Measurements from ENCODE around the gene MCC.

The MCC gene

GRCh38 chr5:113002423-113002822 is 485.8 kb downstream of the MCC start:
- H3K36me3 Mint-ChIP-seq (ENCODE audit: low read depth), result peaks cover 43% of the 10 kb centered on the region
- H3K27ac Mint-ChIP-seq, result no peak overlapping the region
- H3K27me3 Mint-ChIP-seq, result no peaks in the 10 kb centered on the region
- H3K4me1 Mint-ChIP-seq (ENCODE audit: low read depth), result peaks cover 13% of the 10 kb centered on the region
- no peaks in the 10 kb centered on the region for H3K9me3 Mint-ChIP-seq
- H3K4me3 Mint-ChIP-seq, result no peak overlapping the region

- H3K36me3 Mint-ChIP-seq (ENCODE audit: low read depth), result peaks cover 49% of the 10 kb centered on the region
- H3K9me3 Mint-ChIP-seq, result no peaks in the 10 kb centered on the region
- H3K27me3 Mint-ChIP-seq, result no peaks in the 10 kb centered on the region
- H3K4me1 Mint-ChIP-seq (ENCODE audit: low read depth), result peaks cover 24% of the 10 kb centered on the region
- no peak overlapping the region for H3K27ac Mint-ChIP-seq
- no peak overlapping the region for H3K4me3 Mint-ChIP-seq
Observed at GRCh38 chr5:113000466-113000865, 487.8 kb downstream of the MCC start.

- Mint-ChIP-seq H3K36me3 (ENCODE audit: low read depth) (peaks cover 43% of the 10 kb centered on the region), H3K4me1 (ENCODE audit: low read depth) (peaks cover 21% of the 10 kb centered on the region), H3K4me3 (no peak overlapping the region), H3K27ac (no peak overlapping the region), H3K27me3 (no peaks in the 10 kb centered on the region), H3K9me3 (no peaks in the 10 kb centered on the region)
Observed at GRCh38 chr5:112998296-112998695, 490.0 kb downstream of the MCC start.

- no peak overlapping the region for H3K4me3 Mint-ChIP-seq
- peaks cover 23% of the 10 kb centered on the region for H3K4me1 Mint-ChIP-seq (ENCODE audit: low read depth)
- no peaks in the 10 kb centered on the region for H3K27me3 Mint-ChIP-seq
- peaks cover 44% of the 10 kb centered on the region for H3K36me3 Mint-ChIP-seq (ENCODE audit: low read depth)
- H3K27ac Mint-ChIP-seq, result no peak overlapping the region
- no peaks in the 10 kb centered on the region for H3K9me3 Mint-ChIP-seq
Observed at GRCh38 chr5:112996830-112997374, 491.4 kb downstream of the MCC start.

GRCh38 chr5:112995764-112996618 is 492.3 kb downstream of the MCC start:
- peaks cover 28% of the 10 kb centered on the region for H3K4me1 Mint-ChIP-seq (ENCODE audit: low read depth)
- H3K36me3 Mint-ChIP-seq (ENCODE audit: low read depth), result peaks cover 44% of the 10 kb centered on the region
- no peaks in the 10 kb centered on the region for H3K27me3 Mint-ChIP-seq
- no peak overlapping the region for H3K4me3 Mint-ChIP-seq
- H3K27ac Mint-ChIP-seq, result no peak overlapping the region
- no peaks in the 10 kb centered on the region for H3K9me3 Mint-ChIP-seq

GRCh38 chr5:112986224-112986623 is 502.0 kb downstream of the MCC start:
- Mint-ChIP-seq H3K27me3 (no peaks in the 10 kb centered on the region), H3K9me3 (no peaks in the 10 kb centered on the region), H3K36me3 (ENCODE audit: low read depth) (peaks cover 52% of the 10 kb centered on the region), H3K27ac (no peak overlapping the region), H3K4me3 (no peak overlapping the region), H3K4me1 (ENCODE audit: low read depth) (peaks cover 53% of the 10 kb centered on the region)

GRCh38 chr5:112983363-112983762 is 504.9 kb downstream of the MCC start:
- Mint-ChIP-seq H3K27ac (no peak overlapping the region), H3K27me3 (no peaks in the 10 kb centered on the region), H3K9me3 (no peaks in the 10 kb centered on the region), H3K4me3 (no peak overlapping the region), H3K4me1 (ENCODE audit: low read depth) (peaks cover 57% of the 10 kb centered on the region), H3K36me3 (ENCODE audit: low read depth) (peaks cover 33% of the 10 kb centered on the region)

GRCh38 chr5:112979723-112980122 is 508.5 kb downstream of the MCC start:
- peaks cover 77% of the 10 kb centered on the region for H3K4me1 Mint-ChIP-seq (ENCODE audit: low read depth)

GRCh38 chr5:112978836-112979235 is 509.4 kb downstream of the MCC start:
- Mint-ChIP-seq H3K27me3 (no peaks in the 10 kb centered on the region), H3K27ac (no peak overlapping the region), H3K36me3 (ENCODE audit: low read depth) (peaks cover 30% of the 10 kb centered on the region), H3K4me3 (peak overlapping the region; percentile 98), H3K9me3 (no peaks in the 10 kb centered on the region), H3K4me1 (ENCODE audit: low read depth) (peaks cover 70% of the 10 kb centered on the region)

More at GRCh38 chr5:112979723-112980122, 508.5 kb downstream of the MCC start:
- peak overlapping the region; percentile 80 for H3K27ac Mint-ChIP-seq
- H3K27me3 Mint-ChIP-seq, result no peaks in the 10 kb centered on the region
- no peaks in the 10 kb centered on the region for H3K9me3 Mint-ChIP-seq
- H3K36me3 Mint-ChIP-seq (ENCODE audit: low read depth), result peaks cover 32% of the 10 kb centered on the region
- peak overlapping the region; percentile 78 for H3K4me3 Mint-ChIP-seq

- H3K27ac Mint-ChIP-seq, result peak overlapping the region; percentile 96
- H3K27me3 Mint-ChIP-seq, result no peaks in the 10 kb centered on the region
- peaks cover 57% of the 10 kb centered on the region for H3K4me1 Mint-ChIP-seq (ENCODE audit: low read depth)
- H3K4me3 Mint-ChIP-seq, result peak overlapping the region; percentile 98
- H3K36me3 Mint-ChIP-seq (ENCODE audit: low read depth), result peaks cover 16% of the 10 kb centered on the region
- H3K9me3 Mint-ChIP-seq, result no peaks in the 10 kb centered on the region
Observed at GRCh38 chr5:112977440-112977861, 510.8 kb downstream of the MCC start.

GRCh38 chr5:112976432-112977309 is 511.6 kb downstream of the MCC start, which contains the start of gene DCP2:
TSS of gene DCP2 (plus strand) at chr5:112976798. CDS start at chr5:112976934, 136 bp downstream.
- H3K27ac Mint-ChIP-seq, result peak within 1 kb of the TSS; percentile 96
- H3K27me3 Mint-ChIP-seq, result no peaks in the 10 kb centered on the region
- H3K36me3 Mint-ChIP-seq (ENCODE audit: low read depth), result peaks cover 8% of the 10 kb centered on the region
- no peaks in the 10 kb centered on the region for H3K9me3 Mint-ChIP-seq
- H3K4me1 Mint-ChIP-seq (ENCODE audit: low read depth), result peaks cover 52% of the 10 kb centered on the region
- H3K4me3 Mint-ChIP-seq, result peak within 1 kb of the TSS; percentile 98

GRCh38 chr5:112975721-112976431 is 512.4 kb downstream of the MCC start:
- Mint-ChIP-seq H3K36me3 (ENCODE audit: low read depth) (peaks cover 4% of the 10 kb centered on the region), H3K4me1 (ENCODE audit: low read depth) (peaks cover 47% of the 10 kb centered on the region), H3K27ac (peak overlapping the region; percentile 96), H3K9me3 (no peaks in the 10 kb centered on the region), H3K27me3 (no peaks in the 10 kb centered on the region), H3K4me3 (peak overlapping the region; percentile 98)

GRCh38 chr5:112974901-112975300 is 513.4 kb downstream of the MCC start:
- peaks cover 4% of the 10 kb centered on the region for H3K36me3 Mint-ChIP-seq (ENCODE audit: low read depth)
- H3K27ac Mint-ChIP-seq, result no peak overlapping the region
- no peaks in the 10 kb centered on the region for H3K27me3 Mint-ChIP-seq
- H3K4me3 Mint-ChIP-seq, result no peak overlapping the region
- H3K9me3 Mint-ChIP-seq, result no peaks in the 10 kb centered on the region
- peaks cover 37% of the 10 kb centered on the region for H3K4me1 Mint-ChIP-seq (ENCODE audit: low read depth)

GRCh38 chr5:112973904-112974303 is 514.3 kb downstream of the MCC start:
- Mint-ChIP-seq H3K27ac (no peak overlapping the region), H3K36me3 (ENCODE audit: low read depth) (peaks cover 4% of the 10 kb centered on the region)

More at GRCh38 chr5:112973904-112974303, 514.3 kb downstream of the MCC start:
- H3K4me1 Mint-ChIP-seq (ENCODE audit: low read depth), result peaks cover 35% of the 10 kb centered on the region
- H3K4me3 Mint-ChIP-seq, result no peak overlapping the region
- H3K9me3 Mint-ChIP-seq, result no peaks in the 10 kb centered on the region
- H3K27me3 Mint-ChIP-seq, result no peaks in the 10 kb centered on the region
